IMR-90 (cell line): ENCODE results near the gene FNBP1. TPM values are rescaled to one million over a fixed set of nuclear protein-coding genes. Genes with fewer than 3 reads are reported as not detected.

Source experiments
- ATAC-seq: fragments of 200-7000 bp; cut with Tn5 transposase; 2 replicates; pipeline ENCODE4 v1.9.1; 2020; ENCODE audit warnings: low read depth, mild to moderate bottlenecking, moderate library complexity
- BruUV-seq: library from RNA; stranded (reverse); fragments of 400-500 nt; replicated peaks from 2 replicates; lab custom pipeline; 2021; lab: Mats Ljungman, UMichigan
- CTCF ChIA-PET: fragments of 300-600 bp; formaldehyde crosslinking; extraction: SDS; loops from one replicate; lab custom pipeline; 2021; ENCODE audit warnings: antibody characterized with exemption; lab: Yijun Ruan, JAX
- POLR2A ChIA-PET: fragments of 300-600 bp; sonication (Branson Sonifier 250); formaldehyde crosslinking; loops from one replicate; lab custom pipeline; 2022; ENCODE audit warnings: antibody characterized with exemption; ENCODE audit not compliant: unreplicated experiment; lab: Charles Lee
- DNase-seq: peaks from one replicate; pipeline ENCODE4 v3.0.0; 2013
- H2AFZ ChIP-seq: replicated peaks from 2 replicates; pipeline ENCODE3; 2013; ENCODE audit warnings: low read length, mild to moderate bottlenecking; ENCODE audit not compliant: poor library complexity
- H2AK5ac ChIP-seq: 2 replicates; pipeline ENCODE4 v1.6.1; 2013; ENCODE audit warnings: low read depth, low read length, inconsistent platforms
- H2AK9ac ChIP-seq: replicated peaks from 2 replicates; pipeline ENCODE3; 2013; ENCODE audit warnings: mild to moderate bottlenecking, low read depth, low read length, moderate library complexity; ENCODE audit not compliant: poor library complexity
- H2BK120ac ChIP-seq: 2 replicates; pipeline ENCODE4 v1.6.1; 2013; ENCODE audit warnings: low read depth, low read length, inconsistent platforms
- H2BK15ac ChIP-seq: 3 replicates; pipeline ENCODE4 v1.6.1; 2013; ENCODE audit warnings: low read depth, low read length, inconsistent platforms
- H2BK20ac ChIP-seq: 2 replicates; pipeline ENCODE4 v1.6.1; 2013; ENCODE audit warnings: low read depth, mild to moderate bottlenecking, inconsistent platforms, low read length, moderate library complexity
- H2BK5ac ChIP-seq: 2 replicates; pipeline ENCODE4 v1.6.1; 2013; ENCODE audit warnings: mild to moderate bottlenecking, low read depth, low read length, inconsistent platforms; ENCODE audit not compliant: poor library complexity, severe bottlenecking
- H3K14ac ChIP-seq: replicated peaks from 2 replicates; pipeline ENCODE4 v1.6.1; 2013; ENCODE audit warnings: low read depth, low read length, inconsistent platforms
- H3K18ac ChIP-seq: 2 replicates; pipeline ENCODE4 v1.6.1; 2013; ENCODE audit warnings: low read depth, low read length, control low read depth
- H3K23ac ChIP-seq: 2 replicates; pipeline ENCODE4 v1.6.1; 2013; ENCODE audit warnings: low read depth, low read length, inconsistent platforms
- H3K27ac ChIP-seq: 2 replicates; pipeline ENCODE4 v1.5.1; 2013; ENCODE audit warnings: mild to moderate bottlenecking, control low read depth, low read length; ENCODE audit not compliant: insufficient read depth
- H3K27me3 ChIP-seq: 2 replicates; pipeline ENCODE4 v1.6.1; 2013; ENCODE audit warnings: low read length; ENCODE audit not compliant: control insufficient read depth, insufficient read depth
- H3K36me3 ChIP-seq: 2 replicates; pipeline ENCODE4 v1.6.1; 2013; ENCODE audit warnings: low read length, mixed read lengths; ENCODE audit not compliant: control insufficient read depth, insufficient read depth
- H3K4ac ChIP-seq: 2 replicates; pipeline ENCODE4 v1.6.1; 2013; ENCODE audit warnings: low read depth, low read length, inconsistent platforms
- H3K4me1 ChIP-seq: 2 replicates; pipeline ENCODE4 v1.6.1; 2013; ENCODE audit warnings: low read length, mixed read lengths; ENCODE audit not compliant: control insufficient read depth, insufficient read depth
- H3K4me2 ChIP-seq: 2 replicates; pipeline ENCODE4 v1.6.1; 2013; ENCODE audit warnings: low read depth, mild to moderate bottlenecking, control low read depth, low read length, moderate library complexity
- H3K4me3 ChIP-seq: 2 replicates; pipeline ENCODE4 v1.5.1; 2013; ENCODE audit warnings: low read depth, mild to moderate bottlenecking, control low read depth, low read length, moderate library complexity; ENCODE audit not compliant: insufficient read depth
- H3K56ac ChIP-seq: 2 replicates; pipeline ENCODE4 v1.6.1; 2013; ENCODE audit warnings: low read length, inconsistent platforms; ENCODE audit not compliant: insufficient read depth; ENCODE audit errors: extremely low read depth
- H3K79me1 ChIP-seq, 2 experiments: 2 replicates each; pipeline ENCODE4 v1.6.1; 2013; ENCODE audit warnings: low read length in 2 of 2, inconsistent platforms in 1 of 2, low read depth in 1 of 2
- H3K9ac ChIP-seq: 2 replicates; pipeline ENCODE4 v1.6.1; 2013; ENCODE audit warnings: low read depth, low read length, control low read depth
- H3K9me1 ChIP-seq: 2 replicates; pipeline ENCODE4 v1.6.1; 2013; ENCODE audit warnings: low read length, inconsistent platforms; ENCODE audit not compliant: insufficient read depth
- H3K9me3 ChIP-seq: 2 replicates; pipeline ENCODE4 v1.6.1; 2013; ENCODE audit warnings: low read length; ENCODE audit not compliant: control insufficient read depth, insufficient read depth
- H4K20me1 ChIP-seq: 2 replicates; pipeline ENCODE4 v1.6.1; 2013; ENCODE audit warnings: low read length, inconsistent platforms; ENCODE audit not compliant: insufficient read depth
- H4K5ac ChIP-seq: 2 replicates; pipeline ENCODE4 v1.6.1; 2013; ENCODE audit warnings: mild to moderate bottlenecking, low read depth, low read length, control low read depth
- H4K8ac ChIP-seq, 2 experiments: 2 replicates each; pipeline ENCODE4 v1.6.1; 2013; ENCODE audit warnings: low read depth in 2 of 2, low read length in 2 of 2, control low read depth in 1 of 2, inconsistent platforms in 1 of 2
- H4K91ac ChIP-seq: 2 replicates; pipeline ENCODE4 v1.6.1; 2013; ENCODE audit warnings: low read depth, low read length, inconsistent platforms; ENCODE audit not compliant: insufficient read depth
- BHLHE40 ChIP-seq: fragments of 150-350 bp; IDR thresholded peaks from 2 replicates; pipeline ENCODE4 v1.6.1; 2016; ENCODE audit warnings: mild to moderate bottlenecking, low read depth, low read length
- CEBPB ChIP-seq: IDR thresholded peaks from 2 replicates; pipeline ENCODE4 v1.6.1; 2012; ENCODE audit warnings: low read depth, low read length, improper control_type of control experiment
- CHD1 ChIP-seq: IDR thresholded peaks from 2 replicates; pipeline ENCODE4 v1.6.1; 2012; ENCODE audit warnings: low read depth, low read length, improper control_type of control experiment
- FOS ChIP-seq: fragments of 150-350 bp; IDR thresholded peaks from 2 replicates; pipeline ENCODE4 v1.6.1; 2016; ENCODE audit warnings: low read depth, low read length
- MAFK ChIP-seq: IDR thresholded peaks from 2 replicates; pipeline ENCODE4 v1.6.1; 2012; ENCODE audit warnings: low read depth, low read length, improper control_type of control experiment
- MAZ ChIP-seq: IDR thresholded peaks from 2 replicates; pipeline ENCODE4 v1.6.1; 2012; ENCODE audit warnings: low read depth, mild to moderate bottlenecking, low read length, improper control_type of control experiment, moderate library complexity, borderline replicate concordance
- MXI1 ChIP-seq: IDR thresholded peaks from 2 replicates; pipeline ENCODE4 v1.6.1; 2012; ENCODE audit warnings: low read depth, mild to moderate bottlenecking, low read length, moderate library complexity, borderline replicate concordance
- NFE2L2 ChIP-seq: fragments of 150-350 bp; IDR thresholded peaks from 2 replicates; pipeline ENCODE4 v1.6.1; 2016; ENCODE audit warnings: low read depth, mild to moderate bottlenecking, low read length
- POLR2A ChIP-seq: IDR thresholded peaks from 2 replicates; pipeline ENCODE4 v1.6.1; 2012; ENCODE audit warnings: mild to moderate bottlenecking, low read depth, low read length
- RAD21 ChIP-seq: IDR thresholded peaks from 2 replicates; pipeline ENCODE4 v1.6.1; 2012; ENCODE audit warnings: low read length, improper control_type of control experiment
- RCOR1 ChIP-seq: IDR thresholded peaks from 2 replicates; pipeline ENCODE4 v1.6.1; 2012; ENCODE audit warnings: mild to moderate bottlenecking, low read length, improper control_type of control experiment; ENCODE audit not compliant: insufficient replicate concordance
- RFX5 ChIP-seq: IDR thresholded peaks from 2 replicates; pipeline ENCODE4 v1.8.0; 2012; ENCODE audit warnings: low read depth, mild to moderate bottlenecking, low read length, moderate library complexity
- SMC3 ChIP-seq: fragments of 150-350 bp; IDR thresholded peaks from 2 replicates; pipeline ENCODE4 v1.6.1; 2016; ENCODE audit warnings: low read depth, mild to moderate bottlenecking, antibody characterized with exemption, low read length, moderate library complexity
- WGBS, 2 experiments: methylation state at CpG; one replicate each; pipeline versions ENCODE4 v1.1.5 to v1.1.7; 2013; ENCODE audit warnings: missing lambda C conversion rate in 2 of 2; ENCODE audit not compliant: insufficient read length in 1 of 2; ENCODE audit errors: extremely low coverage in 2 of 2; 5-methylcytosine and 5-hydroxymethylcytosine counted together
- dilution Hi-C: fragments of 300-500 bp; cut with HindIII; formaldehyde crosslinking; loops from one replicate; pipeline ENCODE4 v1.14.3; 2018; ENCODE audit warnings: low sequenced_read_pairs; ENCODE audit not compliant: unreplicated experiment
- in situ Hi-C: fragments of 300-500 bp; cut with MboI; formaldehyde crosslinking; loops from 3 replicates; pipeline ENCODE4 v1.14.3; 2019; ENCODE audit warnings: low sequenced_read_pairs, inconsistent platforms, mixed read lengths
- intact Hi-C: fragments of 100-400 bp; cut with micrococcal nuclease; formaldehyde crosslinking; loops from 2 replicates; pipeline ENCODE4 v1.10.0; 2022
- polyA plus RNA-seq, 3 experiments: library from polyadenylated mRNA; depleted of rRNA; stranded (reverse); fragments of >200 nt; gene quantifications; 2 replicates each; pipeline ENCODE4 v1.2.3, GENCODE V29; 2012; ENCODE audit warnings: low replicate concordance in 1 of 3
- total RNA-seq: library from RNA; depleted of rRNA; stranded (reverse); fragments of >200 nt; gene quantifications from 2 replicates; pipeline ENCODE4 v1.2.3, GENCODE V29; 2012
- TF ChIP-seq, protein P1 (sequence below): fragments of 150-350 bp; IDR thresholded peaks from 2 replicates; pipeline ENCODE4 v1.6.1; 2017; ENCODE audit warnings: mild to moderate bottlenecking, antibody characterized with exemption, low read length, low read depth
- TF ChIP-seq, protein P2 (sequence below): conservative IDR thresholded peaks from 2 replicates; pipeline ENCODE4 v1.5.1; 2012; ENCODE audit warnings: mild to moderate bottlenecking, low read depth, low read length, improper control_type of control experiment

Gene FNBP1
- total and polyA plus RNA-seq, 2 of the 4 experiments (the other 2 are of a cell fraction): 10.3 to 15.4 TPM

DNA sequence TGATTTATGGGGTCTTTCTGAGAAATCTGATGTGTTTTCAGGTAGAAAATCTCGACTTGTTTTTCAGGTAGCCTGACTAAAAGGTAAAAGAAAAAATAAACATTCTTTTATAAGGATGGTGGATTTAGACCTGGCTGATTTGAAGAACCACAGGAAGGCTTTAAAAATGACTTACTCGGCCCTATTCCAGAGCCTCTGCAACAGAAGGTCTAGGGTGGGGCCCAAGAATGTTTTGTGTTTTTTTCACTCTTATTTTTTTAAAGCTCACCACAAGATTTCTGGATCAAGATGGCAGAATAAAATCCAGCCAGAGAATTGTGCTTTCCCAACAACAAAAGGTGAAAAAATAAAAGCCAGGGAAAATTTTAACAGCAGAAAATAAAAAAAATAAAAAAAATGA is 59.1 kb downstream of the FNBP1 start:
- Histone ChIP-seq H3K9ac (no peak overlapping the region), H3K9me1 (0 out of 2 replicates have a peak, but pooled peaks cover 1% of the 10 kb centered on the region), H2BK120ac (no peak overlapping the region), H3K27ac (no peak overlapping the region), H2BK20ac (no peak overlapping the region), H4K8ac (no peak overlapping the region), H3K14ac (no peak overlapping the region), H3K4me1 (peaks cover under 1% of the 10 kb centered on the region; the same call in 1 of the 2 replicates), H2AK9ac (no peak overlapping the region), H3K23ac (no peak overlapping the region), H3K18ac (no peak overlapping the region), H3K27me3 (no peaks in the 10 kb centered on the region), H2AFZ (no peak overlapping the region), H4K91ac (no peak overlapping the region), H3K4me2 (no peak overlapping the region), H4K20me1 (no peaks in the 10 kb centered on the region; the same call in 1 of the 2 replicates), H3K79me1 (peaks cover 14 to 16% of the 10 kb centered on the region in 2 experiments; a peak in 3 of 4 replicates), H3K9me3 (no peaks in the 10 kb centered on the region), H2BK5ac (no peak overlapping the region), H2AK5ac (no peak overlapping the region), H4K5ac (no peak overlapping the region), H3K4me3 (no peak overlapping the region), H2BK15ac (no peak overlapping the region), H3K56ac (no peak overlapping the region), H3K36me3 (0 out of 2 replicates have a peak, but pooled peaks cover 1% of the 10 kb centered on the region), H3K4ac (no peak overlapping the region)
- ATAC-seq (no peak), DNase-seq (no peak)
- TF ChIP-seq POLR2A (no peak), MXI1 (no peak), MAFK (no peak), CEBPB (no peak), RAD21 (no peak), CHD1 (no peak), BHLHE40 (no peak), SMC3 (no peak), NFE2L2 (no peak), RFX5 (no peak), FOS (no peak), MAZ (no peak), RCOR1 (no peak)
- TF ChIP-seq, protein P1, sequence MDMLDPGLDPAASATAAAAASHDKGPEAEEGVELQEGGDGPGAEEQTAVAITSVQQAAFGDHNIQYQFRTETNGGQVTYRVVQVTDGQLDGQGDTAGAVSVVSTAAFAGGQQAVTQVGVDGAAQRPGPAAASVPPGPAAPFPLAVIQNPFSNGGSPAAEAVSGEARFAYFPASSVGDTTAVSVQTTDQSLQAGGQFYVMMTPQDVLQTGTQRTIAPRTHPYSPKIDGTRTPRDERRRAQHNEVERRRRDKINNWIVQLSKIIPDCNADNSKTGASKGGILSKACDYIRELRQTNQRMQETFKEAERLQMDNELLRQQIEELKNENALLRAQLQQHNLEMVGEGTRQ: no peak
- TF ChIP-seq, protein P2, sequence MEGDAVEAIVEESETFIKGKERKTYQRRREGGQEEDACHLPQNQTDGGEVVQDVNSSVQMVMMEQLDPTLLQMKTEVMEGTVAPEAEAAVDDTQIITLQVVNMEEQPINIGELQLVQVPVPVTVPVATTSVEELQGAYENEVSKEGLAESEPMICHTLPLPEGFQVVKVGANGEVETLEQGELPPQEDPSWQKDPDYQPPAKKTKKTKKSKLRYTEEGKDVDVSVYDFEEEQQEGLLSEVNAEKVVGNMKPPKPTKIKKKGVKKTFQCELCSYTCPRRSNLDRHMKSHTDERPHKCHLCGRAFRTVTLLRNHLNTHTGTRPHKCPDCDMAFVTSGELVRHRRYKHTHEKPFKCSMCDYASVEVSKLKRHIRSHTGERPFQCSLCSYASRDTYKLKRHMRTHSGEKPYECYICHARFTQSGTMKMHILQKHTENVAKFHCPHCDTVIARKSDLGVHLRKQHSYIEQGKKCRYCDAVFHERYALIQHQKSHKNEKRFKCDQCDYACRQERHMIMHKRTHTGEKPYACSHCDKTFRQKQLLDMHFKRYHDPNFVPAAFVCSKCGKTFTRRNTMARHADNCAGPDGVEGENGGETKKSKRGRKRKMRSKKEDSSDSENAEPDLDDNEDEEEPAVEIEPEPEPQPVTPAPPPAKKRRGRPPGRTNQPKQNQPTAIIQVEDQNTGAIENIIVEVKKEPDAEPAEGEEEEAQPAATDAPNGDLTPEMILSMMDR: no peak
- dilution Hi-C loops (no loop called here), in situ Hi-C loops (no loop called here), intact Hi-C loops (no loop called here)
- WGBS, 2 experiments: no CpG with 5 or more reads among the region's 2 CpGs
- CTCF ChIA-PET: no interaction called here
- BruUV-seq: no TSS peak
- POLR2A ChIA-PET: no interaction called here
